ENCODE measurements around the gene LARP6.
"Not testable (repeated sequence)": the region's sequence is repeated elsewhere in the genome, so short reads cannot be mapped to it uniquely, and the experiment has no call there.

Gene LARP6

DNA sequence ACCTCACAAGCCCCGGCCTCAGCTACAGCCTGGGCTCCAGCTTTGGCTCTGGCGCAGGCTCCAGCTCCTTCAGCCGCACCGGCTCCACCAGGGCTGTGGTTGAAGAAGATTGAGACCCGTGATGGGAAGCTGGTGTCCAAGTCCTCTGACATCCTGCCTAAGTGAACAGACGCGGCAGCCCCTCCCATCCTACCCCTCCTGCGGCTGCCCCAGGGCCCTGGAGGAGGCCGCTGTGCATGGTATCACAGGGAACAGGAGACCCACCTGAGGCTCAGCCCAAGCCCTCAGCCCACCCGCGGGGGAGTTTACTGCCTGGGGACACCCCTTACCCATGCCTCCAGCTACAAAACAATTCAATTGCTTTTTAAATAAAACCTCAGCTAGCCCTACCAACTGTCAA, 6.0 kb upstream of the LARP6 start:
- no peak for DNase-seq

- no peak for DNase-seq
Observed at GRCh38 chr15:70859322-70859908, 5.5 kb upstream of the LARP6 start.

DNA sequence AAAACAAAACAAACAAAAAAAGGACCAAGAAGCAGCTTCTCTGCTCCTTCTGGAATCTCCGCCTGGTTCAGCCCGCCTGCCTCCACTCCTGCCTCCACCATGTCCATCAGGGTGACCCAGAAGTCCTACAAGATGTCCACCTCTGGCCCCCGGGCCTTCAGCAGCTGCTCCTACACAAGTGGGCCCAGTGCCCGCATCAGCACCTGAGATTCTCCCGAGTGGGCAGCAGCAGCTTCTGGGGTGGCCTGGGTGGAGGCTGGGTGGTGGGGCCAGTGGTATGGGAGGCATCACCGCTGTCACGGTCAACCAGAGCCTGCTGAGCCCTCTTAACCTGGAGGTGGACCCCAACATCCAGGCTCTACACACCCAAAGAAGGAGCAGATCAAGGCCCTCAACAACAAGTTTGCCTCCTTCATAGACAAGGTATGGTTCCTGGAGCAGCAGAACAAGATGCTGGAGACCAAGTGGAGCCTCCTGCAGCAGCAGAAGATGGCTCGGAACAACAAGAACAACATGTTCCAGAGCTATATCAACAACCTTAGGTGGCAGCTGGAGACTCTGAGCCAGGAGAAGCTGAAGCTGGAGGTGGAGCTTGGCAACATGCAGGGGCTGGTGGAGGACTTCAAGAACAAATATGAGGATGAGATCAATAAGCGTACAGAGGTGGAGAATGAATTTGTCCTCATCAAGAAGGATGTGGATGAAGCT, 4.8 kb upstream of the LARP6 start:
- DNase-seq: not testable (repeated sequence)

- no peak for DNase-seq
Observed at GRCh38 chr15:70857562-70858285, 3.8 kb upstream of the LARP6 start.

DNA sequence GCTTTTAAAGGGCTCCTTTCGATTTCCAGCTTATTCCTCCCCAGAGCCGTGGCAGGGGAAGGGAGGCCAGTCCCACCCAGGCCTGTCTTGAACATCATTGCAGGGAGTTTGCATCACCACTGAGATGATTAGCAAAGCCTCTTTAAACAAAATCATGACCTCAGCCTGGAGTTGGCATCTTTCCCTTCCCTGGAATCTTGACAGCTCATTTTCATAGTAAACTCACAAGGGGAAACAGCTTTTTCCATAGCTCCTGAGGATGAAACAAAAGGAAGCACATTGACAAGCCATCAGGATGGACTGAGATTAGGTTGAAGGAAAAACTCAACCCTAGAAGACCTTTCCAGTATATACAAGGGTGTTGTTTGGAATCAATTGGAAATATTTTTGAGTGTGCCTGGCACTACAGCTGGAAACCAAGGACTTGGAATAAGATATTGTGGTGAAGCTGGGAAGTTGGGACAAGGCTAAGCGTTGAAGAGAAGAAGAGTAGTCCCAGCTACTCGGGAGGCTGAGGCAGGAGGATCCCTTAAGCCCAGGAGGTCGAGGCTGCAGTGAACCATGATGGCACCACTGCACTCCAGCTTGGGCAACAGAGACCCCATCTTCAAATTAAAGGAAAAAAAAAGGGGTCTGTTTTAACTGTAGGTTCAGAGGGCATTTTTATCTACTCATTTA, 3.1 kb upstream of the LARP6 start:
- no peak for DNase-seq

GRCh38 chr15:70856177-70856883, 2.4 kb upstream of the LARP6 start:
- no peak for DNase-seq

- no peak for DNase-seq
Observed at GRCh38 chr15:70855764-70856163, 1.8 kb upstream of the LARP6 start.

- no peak for DNase-seq
Observed at GRCh38 chr15:70854666-70854976, 664 bp upstream of the LARP6 start.

- peak; percentile 86 for DNase-seq
Observed at GRCh38 chr15:70853318-70853972, 512 bp downstream of the LARP6 start.

DNA sequence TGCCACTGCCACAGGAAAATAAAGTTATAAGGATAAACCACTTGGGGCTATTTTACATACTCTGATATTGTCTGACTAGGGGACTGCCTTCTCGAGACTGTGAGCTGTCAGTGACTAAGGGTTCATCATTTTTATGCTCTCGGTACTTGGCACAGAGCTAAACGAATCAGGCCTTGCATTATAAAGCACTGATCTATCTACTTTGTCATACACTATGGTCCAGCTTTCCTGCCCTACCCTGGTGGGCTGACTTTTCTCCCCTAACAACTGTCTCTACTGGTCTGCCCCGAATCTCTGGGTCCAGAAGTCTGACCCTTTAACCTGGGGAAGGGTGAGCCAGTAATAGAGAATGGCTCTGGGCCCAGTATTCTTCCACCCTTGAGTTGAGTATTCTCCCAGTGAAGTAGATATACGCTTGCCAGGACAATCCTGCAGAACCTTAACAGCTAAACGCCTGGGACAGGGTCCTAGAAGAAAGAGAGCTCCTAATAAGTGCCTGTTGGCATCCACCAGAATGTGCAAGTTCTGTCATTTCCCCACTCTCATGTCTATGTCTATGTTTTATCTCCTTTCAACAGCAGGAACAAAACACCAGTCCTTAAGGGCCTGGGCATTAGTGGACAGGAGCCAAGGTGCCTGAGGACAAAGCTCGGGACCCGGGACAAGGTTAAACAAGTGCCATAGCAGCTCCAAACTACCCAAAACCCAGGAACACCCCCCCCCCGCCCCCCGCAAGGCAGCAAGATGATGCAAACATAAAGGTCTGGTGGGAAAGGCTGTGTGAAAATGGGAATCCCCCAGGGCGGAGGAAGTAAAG, 1.2 kb downstream of the LARP6 start:
- no peak for DNase-seq

GRCh38 chr15:70851889-70852288, 2.1 kb downstream of the LARP6 start:
- no peak for DNase-seq

DNA sequence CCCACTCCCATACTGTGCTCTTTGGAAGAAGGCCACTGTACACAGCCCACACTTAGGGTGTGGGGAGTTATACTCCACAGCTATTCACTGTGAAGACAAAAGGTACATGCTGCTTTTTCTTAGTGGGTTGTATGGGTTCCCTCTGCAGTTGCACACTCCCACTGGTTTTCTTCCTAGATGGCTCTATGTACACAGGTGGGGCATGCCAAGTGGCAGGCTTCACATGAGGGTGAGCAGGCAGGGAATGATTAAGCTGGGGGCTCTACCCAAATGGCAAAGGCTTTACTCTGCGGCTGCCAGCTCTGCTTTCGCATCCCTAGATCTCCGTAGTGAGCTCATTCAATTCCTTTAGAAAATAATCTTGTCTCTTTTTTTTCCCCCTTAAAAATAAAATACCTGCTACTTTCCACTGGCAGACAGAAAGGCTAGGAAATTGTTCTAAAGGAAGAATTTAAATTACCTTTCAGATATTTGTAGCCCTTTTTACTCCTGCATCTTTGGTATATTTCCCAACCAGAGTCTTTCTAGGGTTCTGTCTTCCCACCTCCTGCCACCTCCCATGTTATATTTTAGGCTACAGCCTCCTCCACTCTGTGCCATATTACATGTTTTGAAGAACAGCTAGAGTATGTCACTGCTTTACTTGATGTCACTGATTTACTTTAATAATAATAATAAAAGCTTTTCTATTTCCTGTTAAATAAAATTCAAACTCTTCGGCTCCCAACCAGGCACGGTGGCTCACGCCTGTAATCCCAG, 8.2 kb downstream of the LARP6 start:
- no peak for DNase-seq

GRCh38 chr15:70837476-70837875, 16.5 kb downstream of the LARP6 start:
- no peak for DNase-seq

- DNase-seq: no peak
Observed at GRCh38 chr15:70835841-70836240, 18.1 kb downstream of the LARP6 start.

- no peak for DNase-seq
Observed at GRCh38 chr15:70835415-70835814, 18.5 kb downstream of the LARP6 start.

GRCh38 chr15:70834999-70835398, 19.0 kb downstream of the LARP6 start:
- no peak for DNase-seq

DNA sequence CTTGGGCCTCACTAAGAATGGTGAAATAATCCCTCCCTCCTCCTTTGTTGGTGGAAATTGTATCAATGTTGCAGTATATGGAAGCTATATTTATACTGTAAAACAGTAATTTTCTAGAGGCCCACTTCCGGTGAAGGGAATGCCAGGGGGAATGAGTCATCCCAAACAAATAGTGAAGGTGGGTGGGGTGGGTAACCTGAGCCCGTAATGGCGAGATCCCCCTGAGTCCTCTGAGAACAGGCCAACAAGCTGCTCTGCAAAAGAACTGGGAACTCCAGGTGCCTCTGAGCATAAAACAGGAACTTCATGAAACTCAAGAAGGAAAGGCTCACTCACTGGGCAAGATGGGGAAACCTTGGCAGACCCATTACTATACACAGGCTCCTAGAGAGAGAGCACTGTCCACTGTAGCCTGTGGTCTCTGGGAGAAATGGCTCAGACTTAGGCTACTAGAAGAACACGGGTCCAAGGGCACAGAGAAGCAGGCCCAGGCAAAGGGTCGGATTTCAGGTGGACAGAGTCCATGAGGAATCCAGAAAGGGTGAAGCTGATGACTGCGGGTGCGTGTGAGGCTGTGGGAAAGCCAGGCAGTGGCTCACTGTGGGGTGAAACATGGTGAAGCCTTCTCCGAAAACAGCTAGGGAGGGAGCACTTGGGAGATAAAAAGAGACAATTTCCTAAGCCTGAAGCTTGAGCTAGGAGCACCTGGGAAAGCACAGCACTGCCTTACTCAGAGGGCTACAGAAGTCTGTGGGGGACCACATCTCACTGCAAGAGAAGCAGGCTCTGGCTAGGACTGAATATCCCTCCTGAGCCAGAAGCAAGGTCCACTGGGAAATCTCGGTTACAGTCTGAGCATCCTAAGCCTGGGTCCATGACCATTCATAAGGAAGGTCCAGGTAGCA, 19.8 kb downstream of the LARP6 start:
- DNase-seq: no peak

DNA sequence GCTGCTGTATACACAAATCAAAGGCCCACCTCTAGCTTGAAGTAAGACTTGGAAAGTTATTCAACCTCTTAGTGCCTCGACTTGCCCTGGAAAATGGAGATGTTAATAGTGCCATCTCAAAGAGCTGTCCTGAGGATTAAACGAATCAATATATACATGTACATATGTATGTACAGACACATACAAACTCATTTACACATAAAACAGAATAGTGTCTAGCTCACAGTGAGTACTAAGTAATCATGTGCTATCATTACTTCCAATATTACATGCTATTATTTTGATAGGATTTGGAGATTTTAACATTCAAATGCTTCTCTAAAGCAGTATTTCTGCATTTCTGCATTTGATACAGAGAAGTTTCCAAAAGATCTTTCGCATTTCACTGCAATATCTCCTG, 20.5 kb downstream of the LARP6 start:
- DNase-seq: no peak

DNA sequence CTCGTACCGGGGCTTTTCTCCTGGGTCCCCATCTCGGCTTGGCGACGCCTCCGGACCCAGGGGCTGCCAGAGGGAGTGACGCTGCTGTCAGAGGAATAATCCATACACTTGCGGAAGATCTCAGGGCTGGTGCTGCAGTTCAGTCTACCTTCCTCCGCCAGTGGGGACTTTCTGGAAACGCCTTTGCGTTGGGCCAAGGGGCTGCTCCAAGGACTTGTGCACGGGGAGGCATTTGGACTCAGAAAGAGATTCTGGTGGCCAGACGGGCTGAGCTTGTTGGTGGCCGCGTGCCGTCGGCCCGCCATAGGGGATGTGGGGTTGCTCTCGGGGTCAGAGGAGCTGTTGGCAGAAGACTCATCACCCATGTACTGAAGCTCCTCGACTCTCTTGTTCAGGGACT, 21.8 kb downstream of the LARP6 start:
- DNase-seq: no peak

All from right kidney (tissue), 1 donor.